Natural killer cell (primary cell): ENCODE measurements around the gene MAPK12. TPM values are rescaled to one million over a fixed set of nuclear protein-coding genes. Genes with fewer than 3 reads are reported as not detected.

Source experiments
- ATAC-seq, 3 donors: fragments of 150-1000 bp in 2 of 3; fragments of 200-7000 bp in 1 of 3; cut with Tn5 transposase; 1 replicate in 1 of 3; 2 replicates in 2 of 3; pipeline ENCODE4 v1.10.0; 2021; ENCODE audit warnings: mild to moderate bottlenecking in 2 of 3, moderate library complexity in 2 of 3
- DNase-seq, 2 donors: peaks; one replicate each; pipeline versions ENCODE4 v3.0.0 to v3.0.0-alpha.2; 2013 to 2021; ENCODE audit warnings: mixed read lengths in 1 of 2
- H3K27ac ChIP-seq: one replicate; pipeline ENCODE4 v1.5.1; 2013; ENCODE audit warnings: mild to moderate bottlenecking, low read length
- H3K27me3 ChIP-seq: one replicate; pipeline ENCODE4 v1.6.1; 2013; ENCODE audit warnings: low read length; ENCODE audit not compliant: control insufficient read depth, insufficient read depth
- H3K36me3 ChIP-seq: one replicate; pipeline ENCODE4 v1.6.1; 2013; ENCODE audit warnings: low read length; ENCODE audit not compliant: control insufficient read depth, insufficient read depth
- H3K4me1 ChIP-seq: one replicate; pipeline ENCODE4 v1.6.1; 2013; ENCODE audit warnings: low read length; ENCODE audit not compliant: control insufficient read depth, insufficient read depth
- H3K4me3 ChIP-seq: one replicate; pipeline ENCODE4 v1.5.1; 2013; ENCODE audit warnings: low read length
- H3K9me3 ChIP-seq: one replicate; pipeline ENCODE4 v1.6.1; 2013; ENCODE audit warnings: low read length; ENCODE audit not compliant: control insufficient read depth, insufficient read depth
- H3K27ac Mint-ChIP-seq, 2 donors: one replicate each; pipeline ENCODE4 v1.8.0; 2022; ENCODE audit warnings: mild to moderate bottlenecking in 2 of 2, mixed read lengths in 2 of 2, moderate library complexity in 1 of 2
- H3K27me3 Mint-ChIP-seq, 2 donors: one replicate each; pipeline ENCODE4 v1.8.0; 2022; ENCODE audit warnings: low read depth in 2 of 2, mixed read lengths in 2 of 2
- H3K36me3 Mint-ChIP-seq: one replicate; pipeline ENCODE4 v1.8.0; 2022; ENCODE audit warnings: mixed read lengths
- H3K4me1 Mint-ChIP-seq, 2 donors: one replicate each; pipeline ENCODE4 v1.8.0; 2022; ENCODE audit warnings: mixed read lengths in 2 of 2
- H3K4me3 Mint-ChIP-seq: one replicate; pipeline ENCODE4 v1.8.0; 2022; ENCODE audit warnings: mild to moderate bottlenecking, moderate library complexity, mixed read lengths
- H3K9me3 Mint-ChIP-seq, 2 donors: one replicate each; pipeline ENCODE4 v1.8.0; 2022; ENCODE audit warnings: mixed read lengths in 2 of 2
- CTCF ChIP-seq: fragments of 200-600 bp; IDR thresholded peaks from one replicate; pipeline ENCODE4 v1.8.0; 2022; ENCODE audit warnings: antibody characterized with exemption
- WGBS: methylation state at CpG from one replicate; pipeline ENCODE4 v1.1.7; 2013; ENCODE audit warnings: missing lambda C conversion rate; ENCODE audit not compliant: insufficient coverage; 5-methylcytosine and 5-hydroxymethylcytosine counted together
- intact Hi-C: fragments of 100-400 bp; cut with micrococcal nuclease; formaldehyde crosslinking; loops from one replicate; pipeline ENCODE4 v1.14.2; 2022
- total RNA-seq, 4 donors: library from RNA; stranded (reverse); fragments of 120-200 nt in 1 of 4; gene quantifications; one replicate each; pipeline versions ENCODE4 v1.2.3 to v1.2.4, GENCODE V29; 2013 to 2022

MAPK12 gene
- total RNA-seq, 3 donors from 2014 or later (not counting 1 experiment from before 2014, with no cell fraction given), result 2.2 to 2.5 (median 2.4) TPM

GRCh38 chr22:50213263-50213662 is 48.2 kb downstream of the MAPK12 start:
- H3K27me3 ChIP-seq, result no peaks in the 10 kb centered on the region
- no peaks in the 10 kb centered on the region for H3K9me3 ChIP-seq
- Mint-ChIP-seq H3K36me3 (no peaks in the 10 kb centered on the region), H3K4me1 (peaks cover 11 to 14% of the 10 kb centered on the region in 2 donors), H3K27me3 (no peaks in the 10 kb centered on the region), H3K9me3 (no peaks in the 10 kb centered on the region), H3K27ac (peak overlapping the region in 1 of 2 donors; percentile 48), H3K4me3 (no peak overlapping the region)
- ATAC-seq (no peak), DNase-seq (no peak)
- 98% methylated on average over 9 of the region's 9 CpGs for WGBS
- H3K27ac ChIP-seq, result no peak overlapping the region
- intact Hi-C loops, result no loop called here
- H3K36me3 ChIP-seq, result peaks cover 59% of the 10 kb centered on the region
- H3K4me3 ChIP-seq, result no peak overlapping the region
- H3K4me1 ChIP-seq, result peaks cover 10% of the 10 kb centered on the region
- TF ChIP-seq CTCF, result no peak

GRCh38 chr22:50211147-50211546 is 50.3 kb downstream of the MAPK12 start:
- WGBS, result 94% methylated on average over 14 of the region's 14 CpGs
- Histone ChIP-seq H3K27ac (no peak overlapping the region), H3K9me3 (no peaks in the 10 kb centered on the region), H3K27me3 (no peaks in the 10 kb centered on the region), H3K4me3 (no peak overlapping the region), H3K36me3 (peaks cover 50% of the 10 kb centered on the region), H3K4me1 (peaks cover 15% of the 10 kb centered on the region)
- intact Hi-C loops, result no loop called here
- Mint-ChIP-seq H3K27me3 (no peaks in the 10 kb centered on the region), H3K9me3 (no peaks in the 10 kb centered on the region), H3K36me3 (no peaks in the 10 kb centered on the region), H3K4me1 (peaks cover 11 to 14% of the 10 kb centered on the region in 2 donors), H3K27ac (no peak overlapping the region), H3K4me3 (no peak overlapping the region)
- no peak for ATAC-seq
- no peak for TF ChIP-seq CTCF
- no peak for DNase-seq

GRCh38 chr22:50210378-50211139 is 50.9 kb downstream of the MAPK12 start:
- intact Hi-C loops, result no loop called here
- 91% methylated on average over 32 of the region's 32 CpGs for WGBS

More at GRCh38 chr22:50210378-50211139, 50.9 kb downstream of the MAPK12 start:
- Histone ChIP-seq H3K4me3 (no peak overlapping the region), H3K27ac (no peak overlapping the region), H3K9me3 (no peaks in the 10 kb centered on the region), H3K27me3 (no peaks in the 10 kb centered on the region), H3K4me1 (peaks cover 15% of the 10 kb centered on the region), H3K36me3 (peaks cover 45% of the 10 kb centered on the region)
- no peaks in the 10 kb centered on the region for H3K27me3 Mint-ChIP-seq
- DNase-seq (no peak), ATAC-seq (no peak)
- H3K27ac Mint-ChIP-seq, result peak overlapping the region in 1 of 2 donors; percentile 70
- H3K9me3 Mint-ChIP-seq, result no peaks in the 10 kb centered on the region
- H3K4me3 Mint-ChIP-seq, result no peak overlapping the region
- H3K36me3 Mint-ChIP-seq, result no peaks in the 10 kb centered on the region
- H3K4me1 Mint-ChIP-seq, result peaks cover 11 to 14% of the 10 kb centered on the region in 2 donors
- TF ChIP-seq CTCF, result no peak
